Epidermal melanocyte (primary cell): Measurements from ENCODE around the gene FSTL4.
"Not testable (repeated sequence)": the region's sequence is repeated elsewhere in the genome, so short reads cannot be mapped to it uniquely, and the experiment has no call there.

Source experiments
- DNase-seq: peaks from one replicate; pipeline ENCODE4 v3.0.0; 2011; ENCODE audit warnings: low spot score; ENCODE audit not compliant: insufficient read length

Gene FSTL4

GRCh38 chr5:133199417-133200178 is 412.7 kb downstream of the FSTL4 start:
- DNase-seq: no peak

- DNase-seq: no peak
These were observed 413.8 kb downstream of the FSTL4 start for GRCh38 chr5:133198511-133198910.

GRCh38 chr5:133196441-133197085 is 415.8 kb downstream of the FSTL4 start:
- no peak for DNase-seq

- no peak for DNase-seq
These were observed 417.1 kb downstream of the FSTL4 start for GRCh38 chr5:133195250-133195649.

- DNase-seq: no peak
These were observed 418.5 kb downstream of the FSTL4 start for GRCh38 chr5:133193794-133194193.

- no peak for DNase-seq
These were observed 419.6 kb downstream of the FSTL4 start for GRCh38 chr5:133192716-133193115.

- no peak for DNase-seq
These were observed 422.5 kb downstream of the FSTL4 start for GRCh38 chr5:133189881-133190280.

GRCh38 chr5:133179405-133179804 is 432.9 kb downstream of the FSTL4 start:
- DNase-seq: no peak

GRCh38 chr5:133170756-133171387 is 441.5 kb downstream of the FSTL4 start:
- not testable (repeated sequence) for DNase-seq

- DNase-seq: no peak
These were observed 447.6 kb downstream of the FSTL4 start for GRCh38 chr5:133164759-133165158.

- DNase-seq: no peak
These were observed 448.5 kb downstream of the FSTL4 start for GRCh38 chr5:133163839-133164238.

- no peak for DNase-seq
These were observed 452.8 kb downstream of the FSTL4 start for GRCh38 chr5:133159543-133159942.

GRCh38 chr5:133155326-133155969 is 456.9 kb downstream of the FSTL4 start:
- no peak for DNase-seq

GRCh38 chr5:133154274-133155075 is 457.9 kb downstream of the FSTL4 start:
- DNase-seq: no peak

GRCh38 chr5:133150909-133151544 is 461.3 kb downstream of the FSTL4 start:
- no peak for DNase-seq

GRCh38 chr5:133149345-133149744 is 463.0 kb downstream of the FSTL4 start:
- no peak for DNase-seq

- no peak for DNase-seq
These were observed 464.4 kb downstream of the FSTL4 start for GRCh38 chr5:133147815-133148567.

- no peak for DNase-seq
These were observed 464.9 kb downstream of the FSTL4 start for GRCh38 chr5:133147411-133147810.
